HS-27A (cell line): ENCODE measurements around the gene PFDN6.
A peak's percentile ranks its signal among the peaks of the same experiment; 100 is the strongest.
"Not testable (repeated sequence)": the region's sequence is repeated elsewhere in the genome, so short reads cannot be mapped to it uniquely, and the experiment has no call there.

ENCODE experiments used
- DNase-seq: peaks from one replicate; pipeline ENCODE4 v3.0.0-alpha.2; 2012; ENCODE audit warnings: low read depth, missing footprints

PFDN6 gene

DNA sequence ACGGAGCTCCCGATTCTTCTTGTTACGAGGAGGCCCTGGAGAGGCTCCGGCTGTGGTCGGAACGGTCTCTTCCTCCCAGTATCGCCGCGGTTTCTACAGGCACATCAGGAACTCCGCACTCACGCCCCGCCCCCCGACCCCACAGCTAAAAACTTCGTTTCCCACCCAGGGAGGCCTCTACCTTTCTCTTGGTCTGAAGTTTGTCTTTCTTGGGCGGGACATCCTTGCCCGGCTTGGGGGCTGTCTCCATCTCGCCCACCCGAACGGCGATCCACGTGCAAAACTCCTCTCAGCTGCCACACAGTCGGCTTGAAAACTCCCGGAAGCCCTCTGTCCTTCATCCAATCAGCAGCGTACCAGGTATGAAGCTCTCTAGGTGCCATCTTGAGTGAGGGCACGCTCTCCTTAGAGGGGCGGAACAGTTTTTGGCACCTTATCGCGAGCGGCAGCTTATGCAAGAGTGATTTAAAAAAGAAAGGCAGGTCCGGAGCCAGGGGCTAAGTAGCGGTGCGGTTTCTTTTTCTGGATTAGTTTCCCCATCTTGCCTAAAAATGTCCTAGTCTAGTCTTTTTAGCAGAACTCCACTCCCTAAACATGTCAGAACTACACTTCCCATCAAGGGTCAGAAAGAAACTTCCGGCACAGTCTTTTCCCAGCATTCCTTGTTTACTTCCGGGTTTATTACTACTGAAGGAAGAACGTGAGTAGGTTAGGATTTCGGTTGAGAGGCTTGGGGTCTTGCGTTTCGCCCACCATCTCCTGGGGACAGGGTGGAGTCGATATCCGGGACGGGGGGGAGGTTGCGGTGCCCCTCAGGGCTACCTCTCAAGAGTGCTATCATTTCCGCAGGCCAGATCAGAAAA is at the start of gene PFDN6, which contains the start of gene WDR46:
Gene PFDN6, plus strand, starts transcription at position 681 of the 863 bp plus-strand sequence. CDS start 256 bp downstream, outside the sequence.
Gene WDR46, minus strand, starts transcription at position 319 of the 863 bp plus-strand sequence. Its CDS starts 69 bp downstream, at position 250.
- peak; percentile 85 for DNase-seq

DNA sequence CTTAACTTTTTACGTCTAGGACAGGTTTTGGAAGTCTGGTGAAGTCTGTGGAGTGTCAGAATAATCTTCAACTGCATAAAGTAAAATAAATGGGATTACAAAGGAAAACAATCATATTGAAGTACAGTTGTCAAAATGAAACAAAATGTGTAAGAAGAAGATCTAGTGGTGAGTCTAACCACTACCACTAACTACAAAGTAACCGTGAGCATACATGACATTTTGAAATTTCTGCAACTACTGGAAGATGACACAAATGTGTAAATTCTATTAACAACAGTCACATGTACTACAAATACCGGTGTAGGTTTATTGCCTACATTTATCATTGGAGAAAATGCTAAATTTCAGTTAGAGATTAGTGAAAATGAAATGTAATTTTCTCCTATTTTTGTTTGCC is 47.4 kb upstream of the PFDN6 start:
- no peak for DNase-seq

DNA sequence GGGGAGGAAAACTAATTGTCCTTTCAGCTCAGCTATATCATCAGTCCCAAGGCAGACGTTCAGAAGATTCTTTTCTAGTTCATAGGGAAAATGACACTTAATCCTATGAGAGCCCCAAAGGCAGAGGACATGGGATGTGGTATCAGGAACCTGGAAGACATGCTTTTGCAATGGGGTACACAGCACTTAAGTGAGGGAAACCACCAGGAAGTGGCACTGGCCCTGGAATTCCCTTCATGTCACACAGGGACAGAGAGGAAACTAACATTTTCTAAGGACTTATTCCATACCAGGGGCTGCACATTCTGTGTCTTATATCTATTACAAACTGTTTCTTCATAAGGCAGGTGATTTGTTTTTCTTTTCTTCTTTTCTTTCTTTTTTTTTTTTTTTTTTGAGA is 45.9 kb upstream of the PFDN6 start:
- no peak for DNase-seq

DNA sequence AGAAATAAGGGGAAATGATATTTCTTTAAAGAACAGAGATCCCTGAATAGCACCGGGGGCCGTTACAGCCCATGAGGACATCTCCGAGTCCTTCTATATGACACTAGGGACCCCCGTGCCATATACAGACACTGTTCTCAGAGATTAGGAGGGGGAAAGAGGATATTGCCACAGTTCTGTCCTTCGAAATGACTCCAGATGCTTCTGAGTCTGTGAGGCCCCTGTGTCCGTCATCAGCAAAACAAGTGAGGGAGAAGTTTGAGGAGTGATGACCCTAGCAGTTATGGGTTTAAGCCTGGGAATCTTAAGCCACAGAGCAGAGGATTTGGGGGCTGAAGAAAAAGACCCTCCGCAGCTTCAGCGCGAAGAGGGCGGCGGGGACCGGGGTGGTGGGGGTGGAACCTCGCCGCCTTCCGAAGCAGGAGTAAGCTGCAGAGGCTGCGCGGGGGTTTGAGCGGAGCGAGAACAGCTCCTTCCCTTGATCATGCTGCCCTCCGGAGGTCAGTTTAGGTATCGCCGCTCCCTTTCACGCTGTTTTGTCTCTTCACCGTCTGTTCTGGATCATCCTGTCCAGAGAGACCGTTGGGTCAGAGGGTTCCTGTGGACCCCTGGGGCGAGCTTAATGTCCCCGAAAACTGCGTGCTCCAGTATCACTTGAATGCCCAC is 41.3 kb upstream of the PFDN6 start:
- DNase-seq: peak; percentile 77

DNA sequence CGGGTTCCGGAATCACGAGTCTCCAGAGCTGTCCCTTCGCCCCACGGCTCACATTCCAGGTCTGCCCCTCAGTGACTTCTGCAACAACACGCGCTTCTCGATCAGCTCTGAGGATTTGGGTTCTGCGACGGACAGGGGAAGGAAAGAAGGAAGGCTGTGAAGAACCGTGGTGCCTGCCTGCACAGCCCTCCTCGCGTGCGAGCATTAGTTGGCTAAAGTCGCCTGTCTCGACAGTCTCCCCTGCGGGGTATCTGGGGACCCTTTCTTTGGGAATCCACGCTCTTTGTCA is 40.8 kb upstream of the PFDN6 start:
- DNase-seq: peak; percentile 39

DNA sequence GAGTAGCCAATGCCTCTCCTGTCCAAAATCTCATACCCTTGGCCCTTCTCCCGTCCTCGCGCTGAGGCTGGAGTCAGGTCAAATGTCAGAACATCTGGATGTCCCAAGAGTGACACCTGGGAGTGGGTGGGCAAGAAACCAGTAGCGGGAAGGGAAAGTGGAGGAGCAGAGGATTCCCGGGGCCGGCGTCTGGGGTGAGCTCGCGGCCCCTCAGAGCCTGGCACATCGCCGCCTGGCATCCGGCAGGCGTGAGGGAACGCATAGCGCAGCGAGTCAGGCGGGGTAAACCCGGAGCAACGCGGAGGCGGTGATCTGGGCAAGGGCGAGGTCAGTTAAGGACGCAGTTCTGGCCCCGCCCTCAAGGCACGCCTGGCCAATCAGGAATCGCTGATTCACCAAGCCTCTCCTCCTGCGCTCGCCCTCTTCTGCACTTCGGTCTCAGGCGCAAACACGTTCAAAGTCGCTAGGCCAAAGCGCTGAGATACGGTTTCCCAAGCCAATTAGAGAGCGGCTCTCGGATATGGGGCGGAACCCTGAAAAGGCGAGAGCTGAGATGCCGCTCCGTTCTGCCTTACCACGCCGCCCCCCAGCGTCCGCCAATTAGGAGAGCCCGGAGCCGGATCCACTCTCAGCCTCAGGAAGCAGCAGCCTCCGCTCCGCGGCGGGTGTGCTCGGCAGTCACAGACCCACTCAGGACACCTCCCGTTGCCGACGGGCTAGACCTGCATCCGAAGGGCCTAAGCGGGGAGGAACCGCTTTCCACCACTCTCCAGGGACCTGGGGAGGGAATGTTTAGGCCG is 40.3 kb upstream of the PFDN6 start:
- DNase-seq: peak; percentile 98

DNA sequence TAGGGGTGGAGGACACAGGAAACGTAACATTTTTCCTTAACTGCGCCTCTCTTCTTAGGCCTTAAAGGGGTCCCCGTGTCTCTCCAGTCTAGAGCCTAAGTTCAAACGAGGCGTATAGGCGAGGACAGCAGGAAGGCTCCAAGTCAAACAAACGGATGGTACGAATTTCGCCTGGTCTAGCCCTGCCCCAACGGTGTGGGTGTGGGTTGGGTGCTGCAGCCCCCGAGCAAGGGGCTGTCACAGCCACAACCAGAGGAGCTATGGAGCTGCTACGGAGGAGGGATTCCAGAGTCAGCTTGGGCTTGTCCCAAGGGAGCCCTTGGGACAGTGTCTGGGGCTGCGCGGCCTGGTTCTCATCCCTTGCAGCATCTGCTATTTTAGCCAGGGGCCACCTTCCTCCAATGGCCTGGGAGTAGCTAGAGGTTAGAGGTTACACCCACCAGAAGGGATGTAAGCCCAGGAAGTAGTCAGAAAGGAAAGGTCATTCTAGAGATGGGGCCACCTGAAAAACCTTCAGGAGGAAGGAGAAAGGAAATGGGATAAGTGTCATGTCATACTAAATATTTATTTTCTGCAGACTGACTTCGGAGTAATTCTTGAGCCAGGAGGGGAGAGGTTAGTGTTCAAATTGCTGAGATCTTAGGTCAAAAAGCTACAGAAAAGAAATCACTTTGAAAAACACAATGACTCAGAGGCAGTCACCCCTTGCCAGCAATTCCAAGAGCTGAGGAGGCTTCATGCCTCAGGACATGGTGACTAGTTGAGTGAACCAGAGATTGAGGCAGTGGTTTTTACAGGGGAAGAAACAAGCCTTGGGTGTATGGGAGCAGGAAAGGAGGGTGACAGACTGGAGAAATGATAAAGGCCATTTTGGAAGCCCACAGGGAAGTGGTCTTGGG is 39.4 kb upstream of the PFDN6 start:
- peak; percentile 47 for DNase-seq

DNA sequence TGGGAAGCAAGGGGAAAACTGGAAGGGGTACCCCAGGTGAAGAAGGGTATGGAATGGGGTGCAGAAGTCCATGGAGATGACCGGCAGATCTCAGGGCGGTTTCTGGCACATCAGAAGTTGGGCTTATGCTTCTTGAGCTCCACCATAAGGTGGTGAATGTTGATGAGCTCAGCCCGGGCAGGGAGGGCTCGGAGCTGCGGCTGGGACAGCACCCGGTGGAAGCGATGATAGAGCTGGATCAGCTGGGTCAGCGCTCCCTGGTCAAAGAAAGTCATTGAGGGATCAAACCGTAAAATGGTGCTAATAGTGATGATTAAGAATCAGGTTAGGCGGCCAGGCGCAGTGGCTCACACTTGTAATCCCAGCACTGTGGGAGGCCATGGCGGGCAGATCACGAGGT is 38.7 kb upstream of the PFDN6 start:
- no peak for DNase-seq

DNA sequence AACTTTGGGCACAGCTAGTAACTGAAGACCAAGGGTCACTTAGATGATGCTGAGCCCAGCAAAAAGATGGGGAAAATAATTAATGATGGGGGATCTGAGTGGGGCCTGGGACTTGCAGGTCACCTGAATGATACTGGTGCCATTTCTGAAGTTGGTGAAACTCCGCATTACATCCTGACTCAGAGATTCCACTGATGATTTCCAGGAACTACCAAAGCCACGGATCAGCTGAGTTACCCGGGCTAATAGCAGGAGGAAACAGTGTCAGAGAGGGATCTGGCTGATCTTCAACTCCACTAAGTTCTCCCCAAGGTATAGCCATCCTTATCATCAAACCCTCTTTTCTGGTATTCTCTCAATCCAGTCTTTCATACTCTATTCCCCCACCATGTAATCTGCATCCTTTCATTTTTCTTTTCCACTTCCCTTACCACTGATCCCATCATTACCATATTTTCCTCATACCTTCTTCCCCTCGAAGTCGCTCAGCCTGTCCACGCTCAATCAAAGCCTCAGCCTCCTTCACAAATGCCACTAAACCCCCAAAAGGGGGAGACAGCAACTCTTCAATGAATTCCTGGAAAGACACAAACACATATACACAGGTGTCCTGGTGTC is 37.9 kb upstream of the PFDN6 start:
- DNase-seq: no peak

DNA sequence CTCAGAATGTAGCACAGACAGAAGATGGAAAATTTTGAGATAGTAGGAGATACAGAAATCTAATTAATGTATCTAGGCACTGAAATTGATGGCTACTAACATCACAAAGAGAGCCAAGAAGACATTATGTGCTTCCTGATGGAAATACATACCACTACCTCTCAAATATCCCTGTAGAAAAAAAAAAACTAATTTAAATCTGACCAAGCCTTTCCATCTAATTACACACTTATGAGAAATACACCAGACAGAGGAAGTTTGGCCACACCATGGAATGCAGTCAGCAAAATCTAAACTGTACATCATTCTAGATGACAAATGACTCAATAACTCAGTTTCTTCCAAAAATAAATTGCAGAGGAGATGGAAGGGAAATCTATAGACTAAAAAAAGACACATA is 36.6 kb upstream of the PFDN6 start:
- DNase-seq: no peak

DNA sequence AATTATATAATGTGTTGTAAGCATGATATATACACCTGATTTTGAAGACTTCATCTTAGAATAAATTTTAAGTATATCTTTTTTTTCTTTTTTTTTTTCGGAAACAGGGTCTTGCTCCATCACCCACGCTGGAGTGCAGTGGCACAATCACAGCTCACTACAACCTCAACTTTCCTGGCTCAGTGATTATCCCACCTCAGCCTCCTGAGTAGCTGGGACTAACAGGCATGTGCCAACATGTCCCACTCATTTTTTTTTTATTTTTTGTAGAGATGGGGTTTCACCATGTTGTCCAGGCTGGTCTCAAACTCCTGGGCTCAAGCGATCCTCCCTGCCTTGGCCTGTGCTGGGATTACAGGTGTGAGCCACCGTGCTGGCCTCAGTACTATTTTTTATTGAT is 34.8 kb upstream of the PFDN6 start:
- DNase-seq: no peak

DNA sequence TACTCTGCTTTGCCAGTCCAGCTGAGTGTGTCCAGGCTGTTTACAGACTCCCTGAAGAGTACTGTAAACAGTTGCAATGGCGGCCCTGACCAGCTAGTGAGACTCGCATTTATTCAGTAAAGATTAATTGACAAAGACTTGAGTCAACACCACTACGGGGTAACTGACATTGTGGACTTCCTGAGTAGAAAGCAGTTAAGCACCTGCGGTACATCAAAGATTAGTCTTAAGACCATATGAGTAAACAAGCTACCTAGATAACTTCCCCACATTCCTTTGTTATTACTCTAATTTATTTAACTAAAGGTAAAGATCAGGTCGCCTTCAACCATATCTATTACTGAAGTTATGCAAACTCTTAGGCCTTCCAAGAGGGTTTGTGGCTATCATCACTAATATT is 30.4 kb upstream of the PFDN6 start:
- DNase-seq: no peak

DNA sequence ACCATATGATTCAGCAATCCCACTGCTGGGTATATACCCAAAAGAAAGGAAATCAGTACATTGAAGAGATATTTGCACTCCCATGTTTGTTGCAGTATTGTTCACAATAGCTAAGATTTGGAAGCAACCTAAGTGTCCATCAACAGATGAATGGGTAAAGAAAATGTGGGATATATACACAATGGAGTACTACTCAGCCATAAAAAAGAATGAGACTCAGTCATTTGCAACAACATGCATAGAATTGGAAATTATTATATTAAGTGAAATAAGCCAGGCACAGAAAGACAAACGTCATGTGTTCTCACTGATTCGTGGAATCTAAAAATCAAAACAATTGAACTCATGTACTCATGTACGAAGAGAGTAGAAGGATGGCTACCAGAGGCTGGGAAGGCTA is 26.9 kb upstream of the PFDN6 start:
- DNase-seq: not testable (repeated sequence)

DNA sequence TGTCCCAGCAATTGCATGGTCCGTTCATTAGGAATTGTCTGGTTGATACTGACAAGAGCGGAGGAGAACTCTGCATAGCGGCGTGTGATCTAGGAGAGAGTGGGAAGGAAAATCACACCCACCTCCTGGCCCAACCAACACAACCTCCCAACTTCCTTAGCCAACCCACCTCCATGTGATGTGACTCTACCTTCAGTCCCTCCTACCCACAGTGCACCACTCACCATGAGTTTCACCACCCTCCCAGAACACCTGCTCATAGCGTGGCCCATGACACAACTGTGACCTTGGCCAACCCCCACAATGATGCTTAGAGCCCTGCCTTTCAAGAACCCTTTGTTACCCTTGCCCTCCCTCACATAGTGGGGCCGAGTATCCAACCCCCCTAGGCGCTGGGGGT is 25.4 kb upstream of the PFDN6 start:
- no peak for DNase-seq

DNA sequence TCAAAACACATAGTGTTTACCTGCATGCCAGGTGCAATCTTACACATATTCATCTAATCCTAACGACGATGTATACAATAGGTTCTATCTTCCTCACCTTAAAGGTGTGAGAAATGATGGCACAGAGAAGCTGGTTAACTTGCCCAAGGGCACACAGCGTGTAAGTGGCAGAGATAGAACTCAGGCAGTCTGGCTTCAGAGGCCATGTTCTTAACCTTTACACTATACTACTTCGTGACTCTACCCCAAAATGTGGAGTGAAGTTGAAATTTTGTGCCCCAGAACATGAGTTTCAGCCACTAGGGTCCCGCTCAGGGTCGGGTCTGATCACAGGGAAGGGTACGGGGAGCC is 18.3 kb upstream of the PFDN6 start:
- no peak for DNase-seq

DNA sequence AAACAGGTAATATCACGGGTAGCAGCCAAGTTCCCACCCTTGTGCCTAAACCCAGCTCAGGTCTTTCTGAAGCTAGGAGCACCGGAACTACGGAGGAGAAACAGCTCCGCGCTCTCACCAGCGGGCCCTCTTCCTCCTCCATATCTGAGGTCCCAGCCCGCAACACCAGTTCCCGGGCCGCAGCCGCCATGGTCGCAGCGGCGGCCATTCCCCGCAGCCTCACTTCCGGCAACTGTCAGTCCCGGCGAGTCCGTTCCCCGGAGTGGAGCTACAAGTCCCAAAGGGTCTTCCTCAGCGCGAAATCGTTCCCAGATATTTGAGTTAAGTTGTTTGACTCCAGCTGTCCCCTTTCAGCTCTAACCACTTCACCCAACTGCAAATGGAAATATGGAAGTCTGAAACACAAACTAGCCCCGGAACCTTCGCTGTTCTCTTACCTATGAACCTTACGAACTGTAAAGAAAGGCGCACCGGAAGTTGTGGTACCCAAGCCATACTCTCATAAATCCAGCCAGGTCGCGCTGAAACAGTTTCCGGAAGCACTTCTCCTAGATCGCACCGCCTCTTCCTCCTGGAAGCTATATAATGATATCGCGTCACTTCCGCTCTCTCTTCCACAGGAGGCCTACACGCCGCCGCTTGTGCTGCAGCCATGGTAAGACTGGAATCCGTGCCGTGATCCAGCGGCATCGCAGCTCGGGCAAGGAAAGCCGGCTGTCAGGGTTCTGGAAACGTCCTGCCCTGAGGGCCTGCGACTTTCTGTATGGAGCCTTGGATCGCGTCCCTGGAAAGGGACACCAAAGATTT is 17.7 kb upstream of the PFDN6 start, which contains the start of the genes RPS18 and VPS52:
Gene RPS18, plus strand, starts transcription at position 608 of the 807 bp plus-strand sequence. Its CDS starts 45 bp downstream, at position 653.
Gene VPS52, minus strand, starts transcription at position 409 of the 807 bp plus-strand sequence. Its CDS starts 201 bp downstream, at position 208.
- DNase-seq: peak; percentile 98

DNA sequence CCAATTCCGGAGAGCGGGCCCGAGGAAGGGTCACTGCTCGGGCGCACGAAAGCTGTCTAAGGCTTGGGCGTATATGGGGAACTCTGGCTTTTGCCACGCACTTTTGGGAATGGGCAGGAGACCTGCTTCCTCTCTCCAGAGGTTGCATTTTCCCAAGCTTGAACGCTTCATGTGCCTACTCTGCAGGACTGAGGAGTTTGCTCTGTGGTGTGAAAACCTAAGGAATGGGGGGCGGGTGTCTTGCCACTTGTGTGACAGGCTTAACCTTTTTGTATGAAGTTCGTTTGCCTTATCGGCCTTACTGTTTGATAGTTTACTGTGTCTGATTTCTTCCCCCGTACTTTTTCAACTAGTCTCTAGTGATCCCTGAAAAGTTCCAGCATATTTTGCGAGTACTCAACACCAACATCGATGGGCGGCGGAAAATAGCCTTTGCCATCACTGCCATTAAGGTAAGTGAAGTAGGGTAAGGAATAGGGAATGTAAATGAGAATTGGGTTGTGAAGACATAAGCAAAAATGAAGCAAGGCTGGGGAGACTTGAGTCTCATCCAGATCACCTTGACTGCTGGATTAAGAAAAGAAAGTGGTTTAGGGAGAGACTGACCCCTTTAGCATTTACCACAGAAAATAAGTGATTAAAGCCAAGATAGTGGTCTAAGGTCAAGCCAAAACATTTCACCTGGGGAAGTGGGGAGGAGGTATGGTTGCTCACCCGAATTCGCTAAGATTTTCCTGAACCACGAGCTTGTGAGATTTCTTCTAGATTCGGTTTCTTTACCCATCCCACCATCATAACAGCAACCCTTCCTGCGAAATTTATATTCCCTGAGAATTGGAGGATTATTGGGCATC is 16.9 kb upstream of the PFDN6 start:
- DNase-seq: no peak

DNA sequence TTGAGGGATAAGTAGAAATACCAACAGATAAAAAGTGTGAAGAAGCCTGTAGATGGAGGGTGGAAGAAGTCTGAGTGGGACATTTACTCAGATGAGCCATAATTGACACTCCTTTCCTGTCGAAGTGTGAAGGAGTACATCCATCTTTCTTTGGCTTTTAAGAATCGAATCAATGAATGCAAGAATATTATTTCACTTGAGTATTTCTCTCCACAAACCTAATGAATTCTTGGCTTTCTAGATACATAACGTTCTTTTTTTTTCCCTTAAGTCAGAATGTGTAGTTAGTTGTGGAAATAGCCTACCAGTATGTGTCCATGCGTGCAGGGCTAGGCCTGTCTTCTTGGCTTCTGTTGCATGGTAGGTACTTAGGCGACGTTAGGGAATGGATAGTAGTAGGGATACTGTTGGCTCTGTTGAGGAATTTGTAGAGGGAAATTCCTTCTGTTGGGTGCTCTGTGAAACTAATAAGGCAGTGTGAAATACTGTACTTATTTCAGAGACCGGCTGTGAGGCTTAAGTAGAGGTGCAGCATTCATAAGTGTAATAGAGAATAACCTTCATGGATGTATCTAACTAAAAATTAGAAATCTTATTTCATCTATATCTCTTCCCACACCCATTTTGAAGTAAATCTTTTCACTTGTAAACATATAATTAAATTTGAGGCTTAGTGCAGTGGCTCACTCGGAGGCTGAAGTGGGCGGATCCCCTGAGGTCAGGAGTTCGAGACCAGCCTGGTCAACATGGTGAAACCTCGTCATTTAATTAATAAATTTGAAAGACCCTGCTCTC is 16.1 kb upstream of the PFDN6 start:
- DNase-seq: no peak
